ENCODE results near the gene P2RY13.

The P2RY13 gene

GRCh38 chr3:151312972-151313371 lies 16.4 kb downstream of the P2RY13 start:
- Histone ChIP-seq H3F3A (ENCODE audit: insufficient read depth, low read length) (no peaks in the 10 kb centered on the region), H3K4me3 (ENCODE audit: low read length) (no peak overlapping the region), H3K4me1 (ENCODE audit: low read length) (no peaks in the 10 kb centered on the region), H3K4me2 (ENCODE audit: low read depth, low read length) (no peak overlapping the region), H3K9me3 (replicated peaks; ENCODE audit: insufficient read depth, low read length) (no peaks in the 10 kb centered on the region), H3K27me3 (replicated peaks; ENCODE audit: insufficient read depth, low read length) (no peaks in the 10 kb centered on the region), H3K36me3 (replicated peaks; ENCODE audit: insufficient read depth, low read length) (no peaks in the 10 kb centered on the region), H3K9me2 (replicated peaks; ENCODE audit: insufficient read depth, low read length) (no peaks in the 10 kb centered on the region), H2AFZ (ENCODE audit: low read length) (no peak overlapping the region), H3K79me2 (ENCODE audit: low read length) (no peaks in the 10 kb centered on the region), H3K9ac (ENCODE audit: low read length) (no peak overlapping the region), H4K20me1 (ENCODE audit: insufficient read depth, low read length) (no peaks in the 10 kb centered on the region), H3K27ac (ENCODE audit: low read length) (no peak overlapping the region)
- no peak for DNase-seq
- TF ChIP-seq CTCF (IDR thresholded peaks at IDR 0.05; ENCODE audit: low read length) (no peak), EZH2phosphoT487 (IDR thresholded peaks at IDR 0.05; ENCODE audit: low read length) (no peak), EZH2 (optimal IDR thresholded peaks at IDR 0.05; ENCODE audit: low read depth, low read length) (no peak)

- Histone ChIP-seq H3K9me2 (replicated peaks; ENCODE audit: insufficient read depth, low read length) (no peaks in the 10 kb centered on the region), H4K20me1 (ENCODE audit: insufficient read depth, low read length) (no peaks in the 10 kb centered on the region), H3K27me3 (replicated peaks; ENCODE audit: insufficient read depth, low read length) (no peaks in the 10 kb centered on the region), H3F3A (ENCODE audit: insufficient read depth, low read length) (no peaks in the 10 kb centered on the region), H3K27ac (ENCODE audit: low read length) (no peak overlapping the region), H3K4me1 (ENCODE audit: low read length) (peaks cover 11% of the 10 kb centered on the region), H3K79me2 (ENCODE audit: low read length) (no peaks in the 10 kb centered on the region), H3K4me2 (ENCODE audit: low read depth, low read length) (no peak overlapping the region), H2AFZ (ENCODE audit: low read length) (no peak overlapping the region), H3K4me3 (ENCODE audit: low read length) (no peak overlapping the region), H3K9ac (ENCODE audit: low read length) (no peak overlapping the region), H3K36me3 (replicated peaks; ENCODE audit: insufficient read depth, low read length) (no peaks in the 10 kb centered on the region), H3K9me3 (replicated peaks; ENCODE audit: insufficient read depth, low read length) (no peaks in the 10 kb centered on the region)
- TF ChIP-seq EZH2phosphoT487 (IDR thresholded peaks at IDR 0.05; ENCODE audit: low read length) (no peak), EZH2 (optimal IDR thresholded peaks at IDR 0.05; ENCODE audit: low read depth, low read length) (no peak), CTCF (IDR thresholded peaks at IDR 0.05; ENCODE audit: low read length) (no peak)
- no peak for DNase-seq
Measured at GRCh38 chr3:151309566-151309965, 19.8 kb downstream of the P2RY13 start.

GRCh38 chr3:151307583-151308488 lies 21.5 kb downstream of the P2RY13 start:
- no peak overlapping the region for H3K27ac ChIP-seq (ENCODE audit: low read length)
- H3K4me1 ChIP-seq (ENCODE audit: low read length): peaks cover 11% of the 10 kb centered on the region
- H3K27me3 ChIP-seq (replicated peaks; ENCODE audit: insufficient read depth, low read length): no peaks in the 10 kb centered on the region
- H3K9ac ChIP-seq (ENCODE audit: low read length): no peak overlapping the region
- no peaks in the 10 kb centered on the region for H3K9me2 ChIP-seq (replicated peaks; ENCODE audit: insufficient read depth, low read length)
- TF ChIP-seq EZH2 (optimal IDR thresholded peaks at IDR 0.05; ENCODE audit: low read depth, low read length): no peak
- no peak for TF ChIP-seq EZH2phosphoT487 (IDR thresholded peaks at IDR 0.05; ENCODE audit: low read length)
- no peak for TF ChIP-seq CTCF (IDR thresholded peaks at IDR 0.05; ENCODE audit: low read length)
- H3K4me3 ChIP-seq (ENCODE audit: low read length): no peak overlapping the region
- no peak overlapping the region for H2AFZ ChIP-seq (ENCODE audit: low read length)
- no peak overlapping the region for H3K4me2 ChIP-seq (ENCODE audit: low read depth, low read length)
- no peaks in the 10 kb centered on the region for H3K9me3 ChIP-seq (replicated peaks; ENCODE audit: insufficient read depth, low read length)
- DNase-seq: no peak
- H4K20me1 ChIP-seq (ENCODE audit: insufficient read depth, low read length): no peaks in the 10 kb centered on the region
- no peaks in the 10 kb centered on the region for H3K36me3 ChIP-seq (replicated peaks; ENCODE audit: insufficient read depth, low read length)
- H3K79me2 ChIP-seq (ENCODE audit: low read length): no peaks in the 10 kb centered on the region
- H3F3A ChIP-seq (ENCODE audit: insufficient read depth, low read length): no peaks in the 10 kb centered on the region
